GM19395 (cell line): Measurements from ENCODE around the gene PRKCZ.

Source experiments
- ATAC-seq: cut with Tn5 transposase; IDR thresholded peaks from one replicate; pipeline ENCODE4 v1.9.1; 2021; ENCODE audit warnings: mild to moderate bottlenecking, moderate library complexity; ENCODE audit not compliant: unreplicated experiment

PRKCZ gene

DNA sequence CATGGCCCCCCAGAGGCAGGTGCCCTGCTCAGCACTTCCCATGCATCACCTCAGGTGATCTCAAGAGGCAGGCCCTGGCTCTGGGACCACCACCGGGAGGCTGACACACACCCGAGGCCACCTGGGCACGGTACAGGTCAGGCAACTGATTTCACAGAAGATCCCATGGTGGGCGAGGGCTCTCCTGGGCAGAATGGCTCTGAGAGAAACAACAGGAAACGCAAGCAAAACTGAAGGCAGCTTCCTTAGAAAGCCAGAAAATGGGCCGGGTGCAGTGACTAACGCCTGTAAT lies 166.5 kb downstream of the PRKCZ start:
- ATAC-seq, result no peak

DNA sequence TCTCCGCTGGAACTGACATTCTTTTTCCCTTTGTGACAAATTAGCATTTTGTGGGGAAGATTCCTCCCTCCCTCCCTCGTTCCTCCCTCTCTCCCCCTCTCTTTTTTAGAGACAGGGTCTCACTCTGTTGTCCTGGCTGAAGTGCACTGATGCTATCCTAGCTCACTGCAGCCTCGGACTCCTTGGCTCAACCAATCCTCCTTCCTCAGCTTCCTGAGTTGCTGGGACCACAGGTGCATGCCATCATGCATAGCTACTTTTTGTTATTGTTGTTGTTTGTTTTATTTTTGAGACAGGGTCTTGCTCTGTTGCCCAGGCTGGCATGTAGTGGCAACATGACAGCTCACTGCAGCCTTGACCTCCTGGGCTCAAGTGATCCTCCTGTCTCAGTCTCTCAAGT lies 171.1 kb downstream of the PRKCZ start:
- no peak for ATAC-seq

DNA sequence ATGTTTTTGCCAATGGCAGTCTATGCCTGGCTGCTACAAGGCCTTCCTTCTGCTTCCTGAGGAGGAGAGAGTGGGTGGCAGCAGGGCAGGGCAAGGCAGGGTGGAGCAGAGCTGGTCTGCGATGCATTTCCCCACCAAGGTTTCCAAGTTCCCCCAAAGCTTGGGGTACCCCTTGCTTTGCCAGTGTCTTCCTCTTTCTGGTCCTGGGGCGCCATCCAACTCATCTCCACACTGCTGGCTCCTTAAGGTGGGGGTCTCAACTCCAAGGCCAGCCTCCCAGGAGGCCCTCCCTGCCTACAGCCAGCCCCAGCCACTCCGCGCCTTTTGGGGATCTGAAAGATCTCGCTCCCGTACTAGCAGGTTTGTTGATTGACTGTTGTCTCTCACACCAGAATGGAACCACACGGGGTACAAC lies 174.0 kb downstream of the PRKCZ start:
- no peak for ATAC-seq

DNA sequence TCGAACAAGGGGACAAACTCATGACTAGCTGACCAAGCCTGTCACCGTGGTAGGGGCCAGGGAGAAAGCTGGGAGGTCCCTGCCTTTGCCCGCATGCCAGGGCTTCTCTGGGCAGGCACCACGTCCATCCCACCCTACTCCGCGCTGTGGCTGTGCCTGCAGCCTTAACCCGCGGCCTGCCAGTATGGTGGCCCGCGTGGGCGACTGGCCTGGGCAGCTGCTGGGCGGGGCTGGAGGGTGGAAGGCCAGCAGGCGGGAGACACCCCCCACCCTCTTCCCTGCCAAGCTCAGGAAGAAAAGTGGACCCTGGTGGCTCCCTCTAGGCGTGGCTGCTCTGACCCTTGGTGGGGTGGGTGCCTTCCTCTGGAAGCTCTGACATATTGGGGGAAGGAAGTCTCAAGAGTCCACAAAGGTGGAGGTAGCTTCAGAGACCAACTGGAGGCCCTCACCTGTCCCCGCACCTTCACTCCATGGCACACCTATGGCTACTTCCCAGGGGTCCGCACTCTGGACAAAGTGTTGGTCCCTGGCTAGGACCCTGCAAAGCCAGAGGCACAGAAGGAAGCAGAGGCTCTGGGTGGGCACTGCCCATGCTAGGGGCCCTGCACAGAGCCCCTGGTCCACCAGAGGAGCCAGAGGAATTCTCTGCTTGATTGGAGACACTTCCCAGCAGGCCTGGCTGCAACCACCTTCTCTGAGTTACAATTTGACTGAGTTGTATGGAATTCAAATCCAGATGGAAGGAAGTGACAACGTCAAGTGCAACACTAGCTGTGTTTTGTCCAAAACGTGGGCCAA lies 174.6 kb downstream of the PRKCZ start:
- ATAC-seq, result no peak

- no peak for ATAC-seq
These were observed 176.5 kb downstream of the PRKCZ start for GRCh38 chr1:2226525-2227345.

DNA sequence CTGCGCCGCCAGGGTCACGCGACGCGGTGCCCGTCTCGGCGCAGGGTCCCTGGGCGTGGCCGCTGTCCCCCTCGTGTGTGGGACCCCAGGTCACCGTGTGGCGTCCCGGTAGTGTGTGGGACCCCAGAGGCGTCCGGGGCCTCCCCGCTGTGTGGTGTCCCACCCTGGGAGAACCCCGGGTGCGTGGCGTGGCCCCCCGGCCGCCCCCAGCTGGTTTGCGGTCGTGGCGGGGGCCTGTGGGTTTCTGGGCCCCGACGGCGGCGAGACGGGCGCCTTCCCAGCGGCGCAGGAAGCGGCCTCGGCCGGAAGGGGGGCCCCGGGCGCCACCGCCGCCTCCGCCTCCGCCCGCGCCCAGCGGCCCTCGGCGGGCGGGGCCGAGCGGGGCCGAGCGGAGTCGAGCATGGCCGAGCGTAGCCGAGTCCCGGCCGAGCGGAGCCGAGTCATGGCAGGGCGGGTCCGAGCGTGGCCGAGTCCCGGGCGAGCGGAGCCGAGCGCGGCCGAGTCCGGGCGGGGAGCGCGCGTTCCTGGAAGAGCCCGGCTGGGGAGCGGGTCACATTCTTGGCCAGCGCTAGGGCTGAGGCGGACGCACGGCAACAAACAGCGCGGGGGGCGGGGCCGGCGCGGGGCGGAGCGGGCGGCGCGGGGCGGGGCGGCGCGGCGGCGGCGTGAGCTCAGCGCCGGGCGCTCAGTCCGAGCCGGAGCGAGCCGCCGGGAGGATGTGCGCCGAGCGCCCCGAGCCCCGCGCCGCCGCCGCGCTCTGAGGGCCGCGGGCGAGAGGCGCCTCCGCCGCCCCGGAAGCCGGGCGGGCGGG lies 177.3 kb downstream of the PRKCZ start:
- ATAC-seq, result peak; percentile 81

DNA sequence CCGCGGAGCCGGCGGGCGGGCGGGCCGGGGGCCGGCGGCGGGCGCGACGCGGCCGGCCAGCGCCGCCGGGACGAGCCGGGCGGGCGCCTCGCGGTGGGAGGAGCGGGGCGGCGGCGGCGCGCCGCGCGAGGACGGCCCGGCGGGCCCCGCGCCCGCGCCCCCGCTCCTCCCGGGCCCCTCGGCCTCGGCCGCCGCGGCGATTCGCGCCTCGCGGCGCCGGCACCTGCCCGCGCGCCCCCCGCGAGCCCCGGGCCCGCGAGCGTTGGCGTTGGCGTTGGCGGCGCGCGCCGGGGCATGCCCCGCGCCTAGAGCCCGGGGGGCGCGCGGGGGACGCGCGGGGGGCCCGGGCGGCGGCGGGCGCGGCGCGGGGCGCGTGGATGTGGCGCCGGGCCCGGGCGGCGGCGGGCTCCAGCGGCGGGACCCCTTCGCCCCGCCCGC lies 178.0 kb downstream of the PRKCZ start, which contains the start of gene SKI:
Gene SKI, plus strand, starts transcription at position 163 of the 438 bp plus-strand sequence. CDS start 448 bp downstream, outside the sequence.
- no peak for ATAC-seq

DNA sequence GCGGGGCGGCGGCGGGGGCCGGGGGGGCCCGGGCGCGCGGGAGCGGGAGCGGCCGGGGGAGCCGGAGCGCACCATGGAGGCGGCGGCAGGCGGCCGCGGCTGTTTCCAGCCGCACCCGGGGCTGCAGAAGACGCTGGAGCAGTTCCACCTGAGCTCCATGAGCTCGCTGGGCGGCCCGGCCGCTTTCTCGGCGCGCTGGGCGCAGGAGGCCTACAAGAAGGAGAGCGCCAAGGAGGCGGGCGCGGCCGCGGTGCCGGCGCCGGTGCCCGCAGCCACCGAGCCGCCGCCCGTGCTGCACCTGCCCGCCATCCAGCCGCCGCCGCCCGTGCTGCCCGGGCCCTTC lies 178.5 kb downstream of the PRKCZ start:
- peak; percentile 5 for ATAC-seq

- peak; percentile 19 for ATAC-seq
These were observed 179.0 kb downstream of the PRKCZ start for GRCh38 chr1:2229037-2229864.

DNA sequence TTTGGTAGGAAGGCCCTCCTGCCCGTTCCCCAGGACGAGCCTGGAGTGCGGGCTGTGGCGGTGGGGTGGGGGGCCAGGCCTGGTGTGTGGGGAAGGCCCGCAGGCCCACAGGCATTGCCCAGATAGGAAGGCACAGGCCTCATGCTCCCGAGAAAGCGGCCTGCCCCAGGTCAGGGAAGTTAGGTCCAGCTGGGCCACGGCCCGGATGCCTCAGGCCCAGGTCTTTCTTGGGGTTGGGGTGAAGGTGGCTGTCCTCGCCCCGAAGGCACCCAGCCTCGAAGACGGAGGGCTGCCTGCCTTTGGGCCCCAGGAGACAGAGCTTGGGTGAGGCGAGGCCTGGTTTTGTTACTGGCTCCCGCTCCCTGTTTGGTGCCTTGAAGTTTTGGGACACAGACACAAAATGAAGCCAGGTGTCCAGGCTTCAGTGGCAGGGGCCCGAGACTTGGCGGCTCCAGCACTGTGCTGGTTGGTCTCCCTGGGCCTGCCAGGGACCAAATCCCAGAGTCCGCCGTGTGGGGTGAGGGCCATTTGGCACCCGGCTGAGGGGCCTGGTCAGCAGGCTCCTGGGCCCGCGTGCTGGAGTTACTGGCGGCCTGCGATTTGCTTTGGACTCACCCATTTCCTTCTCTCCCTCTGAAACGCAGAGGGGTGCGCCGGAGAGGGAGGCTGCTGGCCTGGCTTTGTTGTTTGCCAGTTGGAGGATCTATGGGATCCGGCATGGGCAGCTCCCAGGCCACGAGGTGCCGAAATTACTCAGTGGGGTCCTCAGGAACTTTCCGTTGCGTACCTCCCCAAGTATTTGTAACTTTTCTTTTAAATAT lies 179.9 kb downstream of the PRKCZ start:
- ATAC-seq, result no peak

GRCh38 chr1:2230781-2231531 lies 180.7 kb downstream of the PRKCZ start:
- no peak for ATAC-seq

DNA sequence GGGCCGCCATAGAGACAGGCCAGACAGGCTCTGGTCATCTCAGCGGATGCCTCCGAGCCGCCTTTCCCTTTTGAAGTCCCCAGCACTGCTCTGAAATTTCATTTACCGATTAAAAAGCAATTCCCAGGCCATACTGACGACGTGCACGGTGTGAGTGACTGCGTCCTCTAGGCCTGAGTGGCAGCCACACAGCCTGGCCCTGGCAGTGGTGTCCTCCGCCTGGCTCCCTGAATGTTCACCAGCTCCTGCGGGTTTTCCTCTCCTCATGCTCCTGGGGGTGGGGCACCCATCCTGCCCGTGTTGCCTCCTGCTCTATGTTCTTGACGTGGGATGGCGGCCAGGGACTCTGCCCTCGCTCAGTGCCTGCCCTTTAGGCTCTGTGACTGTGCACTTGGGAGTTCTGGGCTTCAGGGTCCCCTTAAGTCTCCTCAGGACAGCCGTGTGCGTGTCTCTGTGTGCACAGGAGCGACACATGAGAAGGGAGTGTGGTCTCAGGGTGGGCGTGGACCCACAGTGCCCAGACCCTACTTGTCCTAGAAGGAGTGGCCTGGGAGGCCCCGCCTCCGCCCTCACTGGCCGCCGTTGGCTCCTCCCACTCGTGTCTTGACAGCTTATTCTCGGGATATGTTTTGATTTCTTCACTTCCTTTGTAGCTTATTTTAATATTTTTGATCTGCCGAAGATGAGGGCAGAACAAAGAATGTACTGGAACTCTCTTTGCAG lies 181.5 kb downstream of the PRKCZ start:
- no peak for ATAC-seq

GRCh38 chr1:2232255-2232915 lies 182.2 kb downstream of the PRKCZ start:
- no peak for ATAC-seq

- ATAC-seq, result no peak
These were observed 182.8 kb downstream of the PRKCZ start for GRCh38 chr1:2232916-2233438.

DNA sequence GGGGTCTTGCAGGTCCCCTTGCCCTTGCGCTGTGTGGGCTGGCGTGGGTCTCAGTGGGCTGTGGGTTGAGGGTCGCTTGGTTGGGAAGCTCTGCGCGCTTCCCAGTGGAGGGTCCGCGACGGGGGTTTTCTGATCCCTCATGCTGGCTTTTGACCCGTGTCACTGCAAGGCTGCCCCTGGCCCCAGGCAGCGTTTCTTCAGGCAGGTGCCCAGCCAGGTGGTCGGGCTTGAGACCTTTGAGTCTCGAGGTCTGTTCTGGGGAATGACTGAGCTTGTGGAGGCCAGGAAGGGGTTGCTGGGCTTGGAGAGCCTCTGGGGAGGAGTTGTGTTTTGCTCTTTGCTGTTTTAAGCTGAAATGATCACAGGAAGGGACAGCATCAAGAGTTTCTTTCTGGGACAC lies 183.3 kb downstream of the PRKCZ start:
- no peak for ATAC-seq

DNA sequence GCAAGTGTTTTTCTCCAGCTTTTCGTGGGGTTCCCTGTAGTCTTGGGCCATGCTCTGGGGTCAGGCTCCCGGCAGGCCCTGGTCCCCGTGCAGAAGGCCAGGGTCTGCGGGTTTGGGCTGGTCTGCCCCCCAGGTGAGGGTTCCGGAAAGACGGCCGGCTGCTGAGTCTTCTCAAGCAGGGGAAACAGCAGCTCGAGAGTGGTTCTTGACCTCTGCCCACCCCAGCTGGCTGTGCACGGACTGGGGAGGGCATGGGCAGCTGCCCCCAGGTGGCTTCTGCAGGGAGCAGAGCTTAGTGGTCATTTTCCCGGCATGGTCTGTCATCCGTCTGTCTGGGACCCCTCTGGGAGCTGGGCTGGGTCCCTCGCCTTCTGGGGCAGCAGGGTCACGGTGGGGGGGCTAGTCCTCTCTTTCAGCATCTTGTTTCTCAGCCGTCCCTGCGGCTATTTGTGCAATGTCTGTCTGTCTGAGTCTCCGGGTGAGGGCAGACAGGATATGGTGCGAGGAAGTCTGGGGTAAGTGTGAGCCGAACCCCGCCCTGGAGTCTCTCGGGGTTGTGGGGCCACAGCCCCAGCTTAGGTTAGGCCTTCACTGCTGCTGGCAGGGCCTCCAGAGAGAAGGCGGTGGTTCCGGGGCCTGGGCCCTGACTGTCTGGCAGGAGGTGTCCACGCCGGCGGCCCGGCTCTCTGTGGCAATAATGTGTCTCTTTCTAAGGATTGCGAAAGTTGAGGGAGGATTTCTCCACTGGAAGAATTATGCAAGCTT lies 184.0 kb downstream of the PRKCZ start:
- ATAC-seq, result no peak

GRCh38 chr1:2234762-2235113 lies 184.5 kb downstream of the PRKCZ start:
- ATAC-seq, result no peak
